ENCODE measurements around the gene CCL4. TPM values are rescaled to one million over a fixed set of nuclear protein-coding genes. Genes with fewer than 3 reads are reported as not detected.

CCL4 gene
- total and polyA plus RNA-seq, 2 experiments from 2014 or later, result not detected

DNA sequence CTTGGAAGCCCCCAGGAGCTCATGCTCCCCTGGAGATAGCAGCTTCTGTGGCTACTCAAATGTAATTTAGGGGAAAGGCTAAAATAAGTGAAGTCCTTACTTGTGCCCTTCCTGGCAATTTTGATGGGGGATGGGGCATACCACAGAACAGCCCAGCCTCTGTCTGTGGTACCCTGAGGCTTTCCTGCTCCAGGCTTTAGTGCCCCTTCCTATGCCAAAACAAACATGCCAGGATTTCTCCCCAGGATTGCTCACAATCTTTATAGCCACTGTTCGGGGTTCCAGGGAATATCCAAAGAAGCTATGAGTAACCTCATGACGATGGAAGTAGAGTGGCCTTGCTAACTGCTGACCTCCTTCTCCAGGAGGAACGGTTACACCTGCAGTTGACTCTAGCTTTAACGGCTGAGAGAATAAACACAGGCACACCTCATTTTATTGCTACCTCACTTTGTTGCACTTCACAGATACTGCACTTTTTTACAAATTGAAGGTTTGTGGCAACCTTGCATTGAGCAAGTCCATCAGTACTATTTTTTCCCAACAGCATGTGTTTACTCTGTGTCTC lies 24.9 kb downstream of the CCL4 start:
- H4K20me1 ChIP-seq (replicated peaks; ENCODE audit: insufficient read depth), result no peaks in the 10 kb centered on the region
- peaks cover 8% of the 10 kb centered on the region; the same call in 2 of the 3 replicates for H3K4me1 Mint-ChIP-seq
- peaks cover 15% of the 10 kb centered on the region for H3K36me3 ChIP-seq (ENCODE audit: insufficient read depth)
- ATAC-seq, result no peak
- H3K9me2 ChIP-seq (ENCODE audit: insufficient read depth), result 0 out of 2 replicates have a peak, but pooled peaks cover 8% of the 10 kb centered on the region
- no peaks in the 10 kb centered on the region for H3K79me2 ChIP-seq (replicated peaks; ENCODE audit: insufficient read depth)
- no peak overlapping the region for H3K27ac ChIP-seq (ENCODE audit: low read depth)
- peaks cover 7% of the 10 kb centered on the region for H3K27me3 Mint-ChIP-seq (ENCODE audit: insufficient read depth, low read depth, poor library complexity)
- no peak overlapping the region for H3K4me2 ChIP-seq
- no peaks in the 10 kb centered on the region for H3K27me3 ChIP-seq (ENCODE audit: insufficient read depth)
- TF ChIP-seq, protein P1, sequence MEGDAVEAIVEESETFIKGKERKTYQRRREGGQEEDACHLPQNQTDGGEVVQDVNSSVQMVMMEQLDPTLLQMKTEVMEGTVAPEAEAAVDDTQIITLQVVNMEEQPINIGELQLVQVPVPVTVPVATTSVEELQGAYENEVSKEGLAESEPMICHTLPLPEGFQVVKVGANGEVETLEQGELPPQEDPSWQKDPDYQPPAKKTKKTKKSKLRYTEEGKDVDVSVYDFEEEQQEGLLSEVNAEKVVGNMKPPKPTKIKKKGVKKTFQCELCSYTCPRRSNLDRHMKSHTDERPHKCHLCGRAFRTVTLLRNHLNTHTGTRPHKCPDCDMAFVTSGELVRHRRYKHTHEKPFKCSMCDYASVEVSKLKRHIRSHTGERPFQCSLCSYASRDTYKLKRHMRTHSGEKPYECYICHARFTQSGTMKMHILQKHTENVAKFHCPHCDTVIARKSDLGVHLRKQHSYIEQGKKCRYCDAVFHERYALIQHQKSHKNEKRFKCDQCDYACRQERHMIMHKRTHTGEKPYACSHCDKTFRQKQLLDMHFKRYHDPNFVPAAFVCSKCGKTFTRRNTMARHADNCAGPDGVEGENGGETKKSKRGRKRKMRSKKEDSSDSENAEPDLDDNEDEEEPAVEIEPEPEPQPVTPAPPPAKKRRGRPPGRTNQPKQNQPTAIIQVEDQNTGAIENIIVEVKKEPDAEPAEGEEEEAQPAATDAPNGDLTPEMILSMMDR (conservative IDR thresholded peaks at IDR 0.05; ENCODE audit: low read depth in 2 of 2), result no peak
- no peak for TF ChIP-seq ZNF114 (CRISPR knock-in tag; IDR thresholded peaks at IDR 0.05)
- TF ChIP-seq, protein P2, sequence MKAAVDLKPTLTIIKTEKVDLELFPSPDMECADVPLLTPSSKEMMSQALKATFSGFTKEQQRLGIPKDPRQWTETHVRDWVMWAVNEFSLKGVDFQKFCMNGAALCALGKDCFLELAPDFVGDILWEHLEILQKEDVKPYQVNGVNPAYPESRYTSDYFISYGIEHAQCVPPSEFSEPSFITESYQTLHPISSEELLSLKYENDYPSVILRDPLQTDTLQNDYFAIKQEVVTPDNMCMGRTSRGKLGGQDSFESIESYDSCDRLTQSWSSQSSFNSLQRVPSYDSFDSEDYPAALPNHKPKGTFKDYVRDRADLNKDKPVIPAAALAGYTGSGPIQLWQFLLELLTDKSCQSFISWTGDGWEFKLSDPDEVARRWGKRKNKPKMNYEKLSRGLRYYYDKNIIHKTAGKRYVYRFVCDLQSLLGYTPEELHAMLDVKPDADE (IDR thresholded peaks at IDR 0.05), result no peak
- TF ChIP-seq EZH2phosphoT487 (IDR thresholded peaks at IDR 0.05; ENCODE audit: unreplicated experiment), result no peak
- TF ChIP-seq POLR2AphosphoS5 (IDR thresholded peaks at IDR 0.05; ENCODE audit: low read depth), result no peak
- no peak overlapping the region for H3K4me3 ChIP-seq
- no peak for DNase-seq (ENCODE audit: low spot score)
- H3F3A ChIP-seq (replicated peaks; ENCODE audit: low read depth), result no peaks in the 10 kb centered on the region
- peaks cover 35% of the 10 kb centered on the region for H3K36me3 Mint-ChIP-seq (ENCODE audit: low read depth)
- H3K4me1 ChIP-seq (ENCODE audit: insufficient read depth), result peaks cover 9% of the 10 kb centered on the region; the same call in 1 of the 2 replicates
- H2AFZ ChIP-seq, result no peak overlapping the region
- peaks cover 44% of the 10 kb centered on the region for H3K9me3 Mint-ChIP-seq
- H3K27ac Mint-ChIP-seq, result no peak overlapping the region
- H3K4me3 Mint-ChIP-seq, result no peak overlapping the region

DNA sequence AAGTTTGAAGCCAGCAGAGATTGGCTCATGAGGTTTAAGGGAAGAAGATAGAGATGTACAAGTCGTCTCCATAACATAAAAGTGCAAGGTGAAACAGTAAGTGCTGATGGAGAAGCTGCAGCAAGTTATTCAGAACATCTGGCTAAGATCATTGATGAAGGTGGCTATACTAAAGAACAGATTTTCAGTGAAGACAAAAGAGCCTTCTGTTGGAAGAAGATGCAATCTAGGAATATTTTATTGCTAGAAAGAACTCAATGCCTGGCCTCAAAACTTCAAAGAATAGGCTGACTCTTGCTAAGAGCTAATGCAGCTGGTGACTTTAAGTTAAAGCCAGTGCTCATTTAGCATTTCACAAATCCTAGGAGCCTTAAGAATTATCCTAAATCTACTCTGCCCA lies 26.0 kb downstream of the CCL4 start:
- TF ChIP-seq, protein P2 (IDR thresholded peaks at IDR 0.05), result no peak
- TF ChIP-seq JUNB (IDR thresholded peaks at IDR 0.05; ENCODE audit: unreplicated experiment) (no peak), STAT1 (IDR thresholded peaks at IDR 0.05; ENCODE audit: unreplicated experiment) (no peak), EZH2phosphoT487 (IDR thresholded peaks at IDR 0.05; ENCODE audit: unreplicated experiment) (no peak)
- TF ChIP-seq, protein P3, sequence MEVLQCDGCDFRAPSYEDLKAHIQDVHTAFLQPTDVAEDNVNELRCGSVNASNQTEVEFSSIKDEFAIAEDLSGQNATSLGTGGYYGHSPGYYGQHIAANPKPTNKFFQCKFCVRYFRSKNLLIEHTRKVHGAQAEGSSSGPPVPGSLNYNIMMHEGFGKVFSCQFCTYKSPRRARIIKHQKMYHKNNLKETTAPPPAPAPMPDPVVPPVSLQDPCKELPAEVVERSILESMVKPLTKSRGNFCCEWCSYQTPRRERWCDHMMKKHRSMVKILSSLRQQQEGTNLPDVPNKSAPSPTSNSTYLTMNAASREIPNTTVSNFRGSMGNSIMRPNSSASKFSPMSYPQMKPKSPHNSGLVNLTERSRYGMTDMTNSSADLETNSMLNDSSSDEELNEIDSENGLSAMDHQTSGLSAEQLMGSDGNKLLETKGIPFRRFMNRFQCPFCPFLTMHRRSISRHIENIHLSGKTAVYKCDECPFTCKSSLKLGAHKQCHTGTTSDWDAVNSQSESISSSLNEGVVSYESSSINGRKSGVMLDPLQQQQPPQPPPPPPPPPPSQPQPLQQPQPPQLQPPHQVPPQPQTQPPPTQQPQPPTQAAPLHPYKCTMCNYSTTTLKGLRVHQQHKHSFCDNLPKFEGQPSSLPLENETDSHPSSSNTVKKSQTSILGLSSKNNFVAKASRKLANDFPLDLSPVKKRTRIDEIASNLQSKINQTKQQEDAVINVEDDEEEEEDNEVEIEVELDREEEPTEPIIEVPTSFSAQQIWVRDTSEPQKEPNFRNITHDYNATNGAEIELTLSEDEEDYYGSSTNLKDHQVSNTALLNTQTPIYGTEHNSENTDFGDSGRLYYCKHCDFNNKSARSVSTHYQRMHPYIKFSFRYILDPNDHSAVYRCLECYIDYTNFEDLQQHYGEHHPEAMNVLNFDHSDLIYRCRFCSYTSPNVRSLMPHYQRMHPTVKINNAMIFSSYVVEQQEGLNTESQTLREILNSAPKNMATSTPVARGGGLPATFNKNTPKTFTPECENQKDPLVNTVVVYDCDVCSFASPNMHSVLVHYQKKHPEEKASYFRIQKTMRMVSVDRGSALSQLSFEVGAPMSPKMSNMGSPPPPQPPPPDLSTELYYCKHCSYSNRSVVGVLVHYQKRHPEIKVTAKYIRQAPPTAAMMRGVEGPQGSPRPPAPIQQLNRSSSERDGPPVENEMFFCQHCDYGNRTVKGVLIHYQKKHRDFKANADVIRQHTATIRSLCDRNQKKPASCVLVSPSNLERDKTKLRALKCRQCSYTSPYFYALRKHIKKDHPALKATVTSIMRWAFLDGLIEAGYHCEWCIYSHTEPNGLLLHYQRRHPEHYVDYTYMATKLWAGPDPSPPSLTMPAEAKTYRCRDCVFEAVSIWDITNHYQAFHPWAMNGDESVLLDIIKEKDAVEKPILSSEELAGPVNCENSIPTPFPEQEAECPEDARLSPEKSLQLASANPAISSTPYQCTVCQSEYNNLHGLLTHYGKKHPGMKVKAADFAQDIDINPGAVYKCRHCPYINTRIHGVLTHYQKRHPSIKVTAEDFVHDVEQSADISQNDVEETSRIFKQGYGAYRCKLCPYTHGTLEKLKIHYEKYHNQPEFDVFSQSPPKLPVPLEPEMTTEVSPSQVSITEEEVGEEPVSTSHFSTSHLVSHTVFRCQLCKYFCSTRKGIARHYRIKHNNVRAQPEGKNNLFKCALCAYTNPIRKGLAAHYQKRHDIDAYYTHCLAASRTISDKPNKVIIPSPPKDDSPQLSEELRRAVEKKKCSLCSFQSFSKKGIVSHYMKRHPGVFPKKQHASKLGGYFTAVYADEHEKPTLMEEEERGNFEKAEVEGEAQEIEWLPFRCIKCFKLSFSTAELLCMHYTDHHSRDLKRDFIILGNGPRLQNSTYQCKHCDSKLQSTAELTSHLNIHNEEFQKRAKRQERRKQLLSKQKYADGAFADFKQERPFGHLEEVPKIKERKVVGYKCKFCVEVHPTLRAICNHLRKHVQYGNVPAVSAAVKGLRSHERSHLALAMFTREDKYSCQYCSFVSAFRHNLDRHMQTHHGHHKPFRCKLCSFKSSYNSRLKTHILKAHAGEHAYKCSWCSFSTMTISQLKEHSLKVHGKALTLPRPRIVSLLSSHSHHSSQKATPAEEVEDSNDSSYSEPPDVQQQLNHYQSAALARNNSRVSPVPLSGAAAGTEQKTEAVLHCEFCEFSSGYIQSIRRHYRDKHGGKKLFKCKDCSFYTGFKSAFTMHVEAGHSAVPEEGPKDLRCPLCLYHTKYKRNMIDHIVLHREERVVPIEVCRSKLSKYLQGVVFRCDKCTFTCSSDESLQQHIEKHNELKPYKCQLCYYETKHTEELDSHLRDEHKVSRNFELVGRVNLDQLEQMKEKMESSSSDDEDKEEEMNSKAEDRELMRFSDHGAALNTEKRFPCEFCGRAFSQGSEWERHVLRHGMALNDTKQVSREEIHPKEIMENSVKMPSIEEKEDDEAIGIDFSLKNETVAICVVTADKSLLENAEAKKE (CRISPR knock-in tag; IDR thresholded peaks at IDR 0.05), result no peak
- no peaks in the 10 kb centered on the region for H3K79me2 ChIP-seq (replicated peaks; ENCODE audit: insufficient read depth)
- peaks cover 14% of the 10 kb centered on the region for H3K36me3 ChIP-seq (ENCODE audit: insufficient read depth)
- H3K27ac Mint-ChIP-seq, result no peak overlapping the region
- H3K9me3 Mint-ChIP-seq, result peaks cover 36% of the 10 kb centered on the region
- no peaks in the 10 kb centered on the region for H3K4me1 ChIP-seq (ENCODE audit: insufficient read depth)
- H3K4me2 ChIP-seq, result no peak overlapping the region
- peaks cover 30% of the 10 kb centered on the region for H3K36me3 Mint-ChIP-seq (ENCODE audit: low read depth)
- H3K9me2 ChIP-seq (ENCODE audit: insufficient read depth), result 0 out of 2 replicates have a peak, but pooled peaks cover 8% of the 10 kb centered on the region
- no peak overlapping the region for H3K4me3 Mint-ChIP-seq
- no peak overlapping the region for H3K4me3 ChIP-seq
- H3K4me1 Mint-ChIP-seq, result no peaks in the 10 kb centered on the region
- ATAC-seq (no peak), DNase-seq (ENCODE audit: low spot score) (no peak)
- H4K20me1 ChIP-seq (replicated peaks; ENCODE audit: insufficient read depth), result no peaks in the 10 kb centered on the region
- peaks cover 7% of the 10 kb centered on the region for H3K27me3 Mint-ChIP-seq (ENCODE audit: insufficient read depth, low read depth, poor library complexity)
- no peaks in the 10 kb centered on the region for H3F3A ChIP-seq (replicated peaks; ENCODE audit: low read depth)
- H2AFZ ChIP-seq, result no peak overlapping the region
- no peaks in the 10 kb centered on the region for H3K27me3 ChIP-seq (ENCODE audit: insufficient read depth)
- H3K27ac ChIP-seq (ENCODE audit: low read depth), result no peak overlapping the region
